Embryonic facial prominence (tissue), 1 donor: ENCODE measurements around the gene RPS28.
"Not testable (repeated sequence)": the region's sequence is repeated elsewhere in the genome, so short reads cannot be mapped to it uniquely, and the experiment has no call there.

ENCODE experiments used
- DNase-seq: peaks from one replicate; pipeline ENCODE4 v3.0.0-alpha.2; 2016; ENCODE audit errors: extremely low spot score

The RPS28 gene

DNA sequence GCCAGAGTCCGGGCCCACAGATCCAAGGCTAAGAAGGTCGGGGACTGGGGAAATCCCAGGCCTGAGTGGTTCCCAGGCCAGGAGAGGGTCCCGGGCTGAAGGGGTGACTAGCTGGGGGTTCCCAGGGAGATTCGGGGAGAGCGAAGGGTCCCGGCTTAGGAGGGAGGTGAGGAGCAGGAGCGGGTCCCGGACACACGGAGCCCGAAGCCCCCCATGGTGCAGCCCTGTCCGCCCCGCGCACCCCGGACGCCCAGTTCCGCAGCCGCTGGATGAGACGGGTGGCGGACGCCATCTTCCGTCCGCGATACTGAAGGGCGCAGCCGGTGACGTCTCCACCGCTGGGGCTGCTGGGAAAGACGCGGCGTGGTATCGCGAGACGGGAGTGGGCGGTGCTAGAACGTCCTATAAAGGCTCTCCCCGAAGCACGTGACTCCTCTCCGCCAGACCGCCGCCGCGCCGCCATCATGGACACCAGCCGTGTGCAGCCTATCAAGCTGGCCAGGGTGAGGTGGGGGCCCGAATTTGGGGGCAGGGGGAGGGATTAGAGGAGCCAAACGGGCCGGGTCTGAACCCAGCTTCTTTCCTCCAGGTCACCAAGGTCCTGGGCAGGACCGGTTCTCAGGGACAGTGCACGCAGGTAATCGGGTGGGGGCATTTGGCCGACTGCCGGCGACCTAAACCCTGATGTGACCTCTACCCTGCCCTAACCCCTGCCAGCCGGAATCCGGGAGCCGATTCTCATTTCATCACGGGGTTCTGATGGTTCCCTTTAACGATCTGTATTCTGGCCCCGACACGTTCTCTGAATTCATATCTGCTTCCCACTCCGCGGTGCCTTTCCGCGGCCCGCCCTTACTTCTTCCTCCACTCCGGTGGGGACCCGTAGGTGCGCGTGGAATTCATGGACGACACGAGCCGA lies at the start of gene RPS28, which contains the start of gene NDUFA7:
Gene RPS28, plus strand, starts transcription at position 430 of the 919 bp plus-strand sequence. Its CDS starts 35 bp downstream, at position 465.
Gene NDUFA7, minus strand, starts transcription at position 309 of the 919 bp plus-strand sequence. Its CDS starts 17 bp downstream, at position 292.
- DNase-seq, result peak; percentile 98

DNA sequence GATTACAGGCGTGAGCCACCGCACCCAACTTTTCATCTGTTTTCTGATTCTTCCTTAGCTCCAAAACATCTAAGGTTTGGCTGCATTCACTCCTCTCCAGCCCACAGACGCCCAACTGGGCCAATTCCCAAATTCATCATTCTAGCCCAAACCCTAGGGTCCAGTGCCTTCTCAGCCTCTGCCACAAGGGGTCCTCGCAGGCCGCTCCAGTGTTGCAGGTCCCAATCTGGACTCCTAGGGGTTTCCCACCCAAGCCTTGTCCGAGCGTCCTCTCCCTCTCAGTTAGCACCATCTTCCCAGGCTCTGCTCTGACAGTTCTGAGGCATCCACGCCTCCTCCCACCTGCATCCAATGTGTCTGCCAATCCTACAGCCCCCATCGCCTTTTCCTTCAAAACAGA lies 44.8 kb upstream of the RPS28 start:
- DNase-seq, result not testable (repeated sequence)

DNA sequence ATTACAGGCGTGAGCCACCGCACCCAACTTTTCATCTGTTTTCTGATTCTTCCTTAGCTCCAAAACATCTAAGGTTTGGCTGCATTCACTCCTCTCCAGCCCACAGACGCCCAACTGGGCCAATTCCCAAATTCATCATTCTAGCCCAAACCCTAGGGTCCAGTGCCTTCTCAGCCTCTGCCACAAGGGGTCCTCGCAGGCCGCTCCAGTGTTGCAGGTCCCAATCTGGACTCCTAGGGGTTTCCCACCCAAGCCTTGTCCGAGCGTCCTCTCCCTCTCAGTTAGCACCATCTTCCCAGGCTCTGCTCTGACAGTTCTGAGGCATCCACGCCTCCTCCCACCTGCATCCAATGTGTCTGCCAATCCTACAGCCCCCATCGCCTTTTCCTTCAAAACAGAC lies 30.0 kb upstream of the RPS28 start:
- not testable (repeated sequence) for DNase-seq

DNA sequence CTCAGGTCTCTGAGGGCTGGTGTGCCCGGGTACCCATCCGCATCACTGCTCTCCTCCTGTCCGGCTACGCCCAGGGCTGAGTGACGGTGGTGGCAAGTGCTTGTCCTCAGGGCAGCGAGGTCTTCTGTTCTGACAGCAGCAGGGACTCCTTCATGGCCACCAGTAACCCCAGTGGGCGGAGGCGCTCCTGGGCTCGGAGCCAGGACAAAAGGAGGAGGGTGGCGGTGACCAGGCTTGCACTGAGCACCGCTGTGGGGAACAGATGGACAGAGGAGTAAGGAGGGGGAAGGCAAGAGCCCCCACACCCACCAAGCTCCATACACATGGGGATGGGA lies 19.0 kb upstream of the RPS28 start:
- DNase-seq, result no peak

DNA sequence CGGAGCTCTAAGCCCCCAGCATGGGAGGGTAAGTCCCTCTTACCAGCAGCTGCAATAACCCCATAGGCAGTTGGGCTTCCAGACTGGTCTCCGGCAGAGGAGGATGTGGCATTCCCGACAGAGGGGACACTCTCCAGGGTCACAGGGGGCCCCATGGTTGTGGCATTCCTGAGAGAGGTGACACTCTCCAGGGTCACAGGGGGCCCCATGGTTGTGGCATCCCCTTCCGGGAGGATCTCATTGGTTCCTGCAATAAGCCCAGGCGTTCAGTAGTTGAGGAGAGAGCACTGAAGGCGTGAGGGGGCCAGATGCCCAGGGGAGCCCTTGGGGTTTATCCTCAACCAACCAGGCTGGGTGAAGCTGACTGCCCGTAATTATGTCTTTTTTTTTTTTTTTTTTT lies 18.6 kb upstream of the RPS28 start:
- no peak for DNase-seq

DNA sequence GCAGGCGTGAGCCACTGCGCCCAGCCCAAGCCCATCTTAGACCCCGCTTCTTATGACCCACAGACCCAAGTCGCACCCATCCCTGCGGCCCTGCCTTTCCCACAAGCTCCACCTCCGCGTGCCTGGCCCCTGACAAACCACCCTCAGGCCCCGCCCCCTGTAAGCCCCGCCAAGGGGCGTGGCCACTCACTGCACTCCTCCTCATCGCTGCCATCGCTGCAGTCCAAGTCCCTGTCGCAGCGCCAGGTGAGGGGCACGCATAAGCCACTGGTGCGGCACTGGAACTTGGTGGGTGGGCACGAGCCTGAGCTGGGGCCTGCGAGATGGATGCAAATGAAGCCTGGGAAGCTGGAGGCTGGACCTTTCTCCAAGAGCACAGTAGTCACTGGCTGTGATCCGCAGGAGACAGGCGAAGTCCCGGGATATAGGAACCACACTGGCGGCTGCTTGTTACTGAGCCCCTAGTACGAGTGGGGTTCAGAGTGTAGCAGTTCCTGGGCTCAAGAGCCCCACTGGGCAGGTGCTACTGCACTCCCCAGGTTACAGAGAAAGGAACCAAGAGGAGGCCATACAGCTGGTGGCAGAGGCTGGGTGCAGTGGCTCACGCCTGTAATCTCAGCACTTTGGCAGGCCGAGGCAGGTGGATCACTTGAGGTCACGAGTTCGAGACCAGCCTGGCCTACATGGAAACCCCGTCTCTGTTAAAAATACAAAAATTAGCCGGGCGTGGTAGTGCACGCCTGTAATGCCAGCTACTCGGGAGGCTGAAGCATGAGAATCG lies 16.3 kb upstream of the RPS28 start:
- DNase-seq, result no peak

DNA sequence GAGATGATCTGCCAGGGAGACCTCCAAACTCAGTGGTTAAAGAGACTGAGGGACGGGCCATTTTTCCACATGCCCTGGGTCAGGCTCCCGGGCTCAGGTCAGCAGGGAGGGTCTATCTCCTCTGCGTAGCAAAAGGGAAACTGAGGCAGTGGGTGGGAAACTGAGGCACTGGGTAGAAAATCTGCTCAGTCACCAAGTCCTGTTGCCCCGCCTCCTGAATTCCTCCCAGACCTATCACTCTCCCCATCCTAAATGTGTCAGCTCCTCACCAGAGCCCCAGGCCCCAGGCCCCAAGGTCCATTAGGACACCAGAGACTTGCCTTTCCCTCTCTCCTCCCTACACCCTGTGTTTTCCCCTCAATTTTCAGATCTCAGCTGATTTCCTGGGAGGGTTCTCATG lies 15.5 kb upstream of the RPS28 start:
- DNase-seq, result no peak

DNA sequence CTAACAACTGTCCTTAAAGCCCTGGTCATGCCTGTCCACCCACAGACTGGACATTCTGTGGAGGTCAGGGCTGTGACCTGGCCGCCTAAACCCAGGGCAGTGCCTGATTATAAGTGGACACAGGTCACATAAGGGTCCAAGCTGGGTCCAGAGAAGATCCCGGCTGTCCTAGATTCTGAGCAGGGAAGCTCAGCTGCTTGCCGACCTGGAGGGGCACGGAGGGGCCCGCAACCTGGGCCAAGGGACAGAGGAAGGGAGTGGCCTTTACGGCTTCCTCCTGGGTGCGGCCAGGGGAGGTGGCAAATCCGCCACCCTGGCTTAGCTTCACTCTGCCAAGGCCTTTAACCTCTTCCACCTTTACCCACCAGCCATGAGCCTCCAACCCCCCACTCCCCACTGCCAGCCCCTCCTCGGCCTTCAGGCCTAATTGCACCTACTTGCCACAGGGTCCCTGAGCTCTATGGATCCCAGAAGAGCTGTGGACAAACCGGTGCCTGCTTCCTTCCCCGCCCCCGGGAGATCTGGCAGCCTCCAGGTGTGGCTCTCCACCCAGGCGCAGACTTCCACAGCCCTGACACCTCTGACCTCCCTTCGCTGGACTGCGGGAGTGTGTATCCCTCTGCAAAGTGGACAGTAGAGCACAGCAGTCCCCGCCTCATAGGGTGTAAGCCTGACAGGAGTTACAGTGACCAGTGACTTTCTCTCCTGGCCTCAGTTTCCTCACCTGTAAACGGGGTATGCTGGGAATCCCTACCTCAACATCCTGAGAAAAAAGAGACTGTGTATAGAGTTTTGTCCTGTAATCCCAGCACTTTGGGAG lies 14.9 kb upstream of the RPS28 start:
- DNase-seq, result no peak

DNA sequence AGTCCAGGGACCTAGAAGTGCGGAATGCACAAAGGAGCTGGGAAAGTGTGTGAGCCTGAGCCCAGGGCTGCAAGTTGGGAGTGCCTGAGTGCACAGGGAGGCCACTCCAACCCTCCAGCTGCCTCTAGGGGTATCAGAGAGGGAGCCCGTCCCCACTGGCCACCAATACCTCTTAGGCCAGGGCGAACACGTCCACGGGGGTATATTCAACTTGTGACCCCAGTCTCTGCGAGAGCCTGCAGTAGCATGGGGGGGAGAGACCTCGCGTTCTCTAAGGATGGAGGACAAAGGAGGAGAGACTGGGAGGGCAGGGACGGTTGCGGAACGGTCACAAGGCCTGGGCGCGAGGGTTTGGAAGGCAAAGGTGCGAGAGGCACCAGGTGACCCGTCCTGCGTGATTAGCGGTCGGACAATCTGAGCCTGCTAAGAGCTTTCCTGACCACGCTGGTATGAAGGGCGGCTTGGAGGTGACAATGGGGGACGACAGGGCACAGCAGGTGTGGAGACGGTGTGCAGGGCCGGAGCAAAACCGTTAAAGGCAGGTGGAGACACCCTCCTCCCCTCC lies 13.8 kb upstream of the RPS28 start:
- no peak for DNase-seq

DNA sequence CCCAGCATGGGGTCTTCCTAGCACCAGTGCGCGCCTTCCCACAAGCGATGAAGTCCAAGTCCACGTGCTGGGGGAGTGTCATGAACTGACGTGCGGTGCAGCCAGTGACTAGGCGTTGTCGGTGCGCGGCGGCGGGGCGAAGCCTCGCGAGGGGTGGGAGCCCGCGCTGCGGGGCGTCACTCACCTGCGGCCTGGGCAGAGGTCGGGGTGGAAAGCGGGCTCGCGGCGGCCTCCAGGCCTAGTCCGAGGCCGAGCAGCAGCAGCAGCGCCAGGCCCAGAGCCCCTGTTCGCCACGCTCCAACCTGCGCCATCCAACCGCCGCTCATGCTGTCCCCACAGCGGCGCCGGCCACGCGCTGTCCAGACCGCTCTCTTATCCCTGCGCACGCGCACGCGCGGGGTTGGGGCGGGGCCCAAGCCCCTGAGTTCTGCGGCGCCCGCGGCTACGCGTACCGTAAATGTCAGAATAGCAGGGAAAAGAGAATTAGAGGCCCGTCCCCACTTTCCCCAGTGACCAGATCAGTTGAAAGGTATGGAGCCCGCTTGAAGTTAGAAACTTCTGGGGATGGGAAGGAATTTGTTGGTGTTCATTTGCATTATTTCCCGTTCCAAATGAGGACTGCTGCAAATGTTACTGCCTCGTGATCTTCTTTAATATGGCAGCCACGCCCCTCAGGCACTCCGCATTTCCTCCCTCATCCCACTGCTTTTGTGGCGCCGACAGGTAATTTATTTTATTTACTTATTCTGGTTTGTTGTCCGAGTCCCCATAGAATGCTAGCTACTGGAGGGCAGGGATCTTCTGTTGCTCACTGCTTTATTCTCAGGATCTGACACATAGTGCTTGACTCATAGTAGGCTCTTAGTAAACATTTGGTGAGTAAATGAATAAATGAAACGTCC lies 13.1 kb upstream of the RPS28 start, which contains the start of gene CD320:
Gene CD320, minus strand, starts transcription at position 394 of the 902 bp plus-strand sequence. Its CDS starts 68 bp downstream, at position 326.
- DNase-seq, result peak; percentile 70

DNA sequence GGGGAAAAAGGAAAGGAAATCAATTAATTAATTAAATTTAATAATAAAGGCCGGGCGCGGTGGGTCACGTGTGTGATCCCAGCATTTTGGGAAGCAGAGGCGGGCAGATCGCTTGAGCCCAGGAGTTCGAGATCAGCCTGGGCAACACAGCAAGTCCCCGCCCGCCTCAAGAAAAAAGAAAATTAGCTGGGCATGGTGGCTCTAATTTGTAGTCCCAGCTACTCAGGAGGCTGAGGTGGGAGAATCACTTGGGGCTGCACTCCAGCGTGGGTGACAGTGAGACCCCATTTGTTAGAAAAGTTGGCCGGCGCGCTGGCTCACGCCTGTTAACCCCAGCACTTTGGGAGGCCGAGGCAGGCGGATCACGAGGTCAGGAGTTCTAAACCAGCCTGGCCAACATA lies 12.4 kb upstream of the RPS28 start:
- no peak for DNase-seq

DNA sequence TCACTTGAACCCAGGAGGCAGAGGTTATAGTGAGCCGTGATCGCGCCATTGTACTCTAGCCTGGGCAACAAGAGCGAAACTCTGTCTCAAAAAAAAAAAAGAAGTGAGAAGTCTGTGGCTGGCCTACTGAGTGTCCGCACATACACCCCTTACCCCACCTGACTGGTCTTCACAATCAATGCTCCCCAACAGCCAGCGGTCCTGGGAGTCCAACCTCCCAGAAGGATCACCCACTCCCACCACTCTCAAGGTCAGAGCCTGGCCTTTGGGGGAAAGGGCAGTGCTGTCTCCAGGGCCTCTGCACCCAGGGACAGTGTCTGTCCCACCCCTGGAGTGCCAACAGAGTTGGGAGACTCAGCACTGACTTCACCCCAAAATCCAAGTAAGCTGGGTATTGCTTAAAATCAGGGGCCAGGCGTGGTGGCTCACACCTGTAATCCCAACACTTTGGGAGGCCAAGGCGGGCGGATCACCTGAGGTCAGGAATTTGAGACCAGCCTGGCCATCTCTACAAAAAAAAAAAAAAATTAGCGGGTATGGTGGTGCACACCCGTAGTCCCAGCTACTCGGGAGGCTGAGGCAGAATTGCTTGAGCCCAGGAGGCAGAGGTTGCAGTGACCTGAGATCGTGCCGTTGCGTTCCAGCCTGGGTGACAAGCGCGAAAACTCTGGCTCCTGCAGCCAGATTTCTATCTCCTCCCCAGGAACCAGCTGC lies 10.8 kb upstream of the RPS28 start:
- DNase-seq, result no peak

DNA sequence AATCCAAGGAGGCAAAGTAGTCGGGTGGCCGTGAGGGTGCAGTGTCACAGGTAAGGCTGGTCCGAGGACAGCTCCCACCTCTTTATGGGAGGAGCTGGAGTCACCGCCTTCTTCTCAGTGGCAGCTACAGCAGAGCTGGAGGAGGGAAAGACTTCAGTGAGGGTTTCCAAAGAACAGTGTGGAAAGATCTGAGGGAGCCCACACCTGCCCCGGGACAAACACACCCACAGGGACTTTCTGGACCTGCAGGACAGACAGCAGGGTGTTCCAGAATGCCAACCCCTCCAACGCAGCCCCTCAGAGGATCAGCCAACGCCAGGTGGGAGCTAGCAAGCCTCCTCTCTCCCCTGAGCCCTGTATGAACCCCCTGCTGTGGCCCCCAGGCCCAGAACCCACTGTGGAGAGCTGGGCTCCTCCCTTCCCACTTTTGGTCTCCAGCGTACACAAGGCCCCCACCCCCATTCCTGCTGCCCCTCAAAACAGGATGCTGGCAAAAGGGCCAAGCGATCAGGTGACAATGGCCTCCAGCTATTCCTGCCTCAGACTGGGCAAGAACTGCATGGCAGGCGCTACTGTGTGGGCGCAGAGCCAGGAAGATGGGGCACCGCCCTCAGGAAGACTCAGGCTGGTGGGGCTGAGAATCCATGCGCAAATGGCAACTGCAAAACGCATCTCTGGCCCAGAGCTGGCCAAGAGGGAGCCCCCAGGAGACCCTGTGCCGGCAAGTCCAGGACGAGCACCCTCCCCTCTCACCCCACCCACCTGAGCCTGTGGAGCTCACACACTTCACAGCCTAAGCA lies 9.6 kb upstream of the RPS28 start:
- no peak for DNase-seq

DNA sequence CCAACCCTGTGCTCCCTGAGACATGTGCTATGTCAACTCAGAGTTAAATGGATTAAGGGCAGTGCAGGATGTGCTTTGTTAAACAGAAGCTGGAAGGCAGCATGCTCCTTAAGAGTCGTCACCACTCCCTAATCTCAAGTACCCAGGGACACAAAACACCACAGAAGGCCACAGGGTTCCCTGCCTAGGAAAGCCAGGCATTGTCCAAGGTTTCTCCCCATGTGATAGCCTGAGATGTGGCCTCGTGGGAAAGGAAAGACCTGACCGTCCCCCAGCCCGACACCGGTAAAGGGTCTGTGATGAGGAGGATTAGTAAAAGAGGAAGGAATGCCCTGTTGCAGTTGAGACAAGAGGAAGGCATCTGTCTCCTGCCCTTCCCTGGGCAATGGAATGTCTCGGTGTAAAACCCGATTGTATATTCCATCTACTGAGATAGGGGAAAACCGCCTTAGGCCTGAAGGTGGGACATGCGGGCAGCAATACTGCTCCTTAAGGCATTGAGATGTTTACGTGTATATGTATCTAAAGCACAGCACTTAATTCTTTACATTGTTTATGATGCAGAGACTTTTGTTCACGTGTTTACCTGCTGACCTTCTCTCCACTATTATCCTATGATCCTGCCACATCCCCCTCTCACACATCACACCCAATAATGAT lies 6.2 kb upstream of the RPS28 start:
- DNase-seq, result not testable (repeated sequence)

DNA sequence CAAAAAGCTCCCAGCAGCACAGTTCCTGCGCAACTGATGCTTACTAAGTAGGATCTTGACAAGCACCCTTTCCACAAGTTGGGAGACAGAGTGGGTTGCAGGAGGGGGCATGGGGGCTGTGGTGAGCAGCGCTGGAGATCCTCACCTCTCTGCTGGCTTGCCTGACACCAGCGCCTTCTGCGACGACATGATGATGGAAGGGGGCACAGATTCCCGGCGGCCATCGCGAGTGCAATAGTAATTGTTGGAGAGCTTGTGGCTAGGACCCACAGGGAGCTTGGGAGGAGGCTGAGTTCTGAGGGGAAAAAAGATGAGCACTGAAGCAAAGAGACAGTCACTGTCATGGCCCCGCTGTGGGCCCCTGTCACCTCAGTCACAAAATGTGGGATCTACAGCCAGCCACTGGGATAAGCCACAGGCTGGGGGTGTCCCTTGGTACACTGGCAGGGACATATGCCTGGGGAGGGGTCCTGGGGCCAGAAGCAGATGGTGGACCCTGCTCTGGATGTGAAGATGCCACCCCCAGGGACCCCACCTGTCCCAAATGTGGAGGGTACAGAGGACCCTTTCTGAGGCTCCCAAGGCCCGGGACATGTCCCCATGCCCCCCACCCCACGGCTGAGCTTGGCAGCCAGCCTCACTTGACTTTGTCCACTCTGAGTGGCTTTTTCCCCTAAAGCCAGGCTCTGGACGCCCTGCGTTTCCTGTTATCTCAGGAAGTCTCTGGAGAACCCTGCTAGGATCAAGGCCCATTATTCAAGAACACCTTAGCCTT lies 4.8 kb upstream of the RPS28 start:
- DNase-seq, result no peak

DNA sequence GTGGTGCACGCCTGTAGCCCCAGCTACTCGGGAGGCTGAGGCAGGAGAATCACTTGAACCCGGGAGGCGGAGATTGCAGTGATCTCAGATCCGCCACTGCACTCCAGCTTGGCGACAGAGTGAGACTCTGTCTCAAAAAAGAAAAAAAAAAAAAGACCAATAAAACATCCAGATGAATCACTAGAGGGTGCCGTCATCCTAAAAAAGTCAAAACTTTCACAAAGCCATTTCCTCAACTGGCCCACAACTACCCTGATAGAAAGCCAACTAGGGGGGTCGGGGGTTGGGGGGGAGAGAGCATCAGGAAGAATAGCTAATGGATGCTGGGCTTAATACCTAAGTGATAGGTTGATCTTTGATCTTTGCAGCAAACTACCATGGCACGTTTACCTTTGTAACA lies 2.5 kb upstream of the RPS28 start:
- not testable (repeated sequence) for DNase-seq

DNA sequence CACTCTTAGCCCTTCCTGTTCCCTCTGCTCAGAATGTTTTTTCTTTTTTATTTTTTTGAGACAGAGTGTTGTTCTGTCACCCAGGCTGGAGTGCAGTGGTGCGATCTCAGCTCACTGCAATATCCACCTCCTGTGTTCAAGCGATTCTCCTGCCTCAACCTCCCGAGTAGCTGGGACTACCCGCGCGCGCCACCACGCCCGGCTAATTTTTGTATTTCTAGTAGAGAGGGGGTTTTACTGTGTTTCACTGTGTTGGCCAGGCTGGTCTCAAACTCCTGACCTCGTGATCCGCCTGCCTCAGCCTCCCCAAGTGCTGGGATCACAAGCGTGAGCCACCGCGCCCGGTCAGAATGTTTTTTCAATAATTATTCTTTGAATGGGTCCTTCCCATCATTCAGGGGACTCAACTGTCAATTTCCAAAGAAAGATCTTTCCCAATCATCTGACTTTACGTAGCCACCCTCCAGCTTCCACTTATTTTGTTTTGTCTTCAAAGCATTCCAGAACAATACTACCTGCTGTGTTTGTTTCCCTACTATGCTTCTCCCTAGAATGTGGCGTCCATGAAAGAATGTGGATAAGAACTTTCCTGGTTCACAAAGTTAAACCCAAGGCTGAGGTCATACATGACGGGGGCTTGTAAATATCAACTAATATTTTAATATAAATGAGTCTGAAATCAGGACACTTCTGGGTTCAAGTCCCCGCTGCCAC lies 1.3 kb upstream of the RPS28 start:
- no peak for DNase-seq
